Measurements from ENCODE around the gene MYO15A.

MYO15A gene

GRCh38 chr17:18100616-18101015 lies 7.9 kb upstream of the MYO15A start:
- FAIRE-seq (no peak), DNase-seq (ENCODE audit: insufficient read length, low spot score) (no peak)

DNA sequence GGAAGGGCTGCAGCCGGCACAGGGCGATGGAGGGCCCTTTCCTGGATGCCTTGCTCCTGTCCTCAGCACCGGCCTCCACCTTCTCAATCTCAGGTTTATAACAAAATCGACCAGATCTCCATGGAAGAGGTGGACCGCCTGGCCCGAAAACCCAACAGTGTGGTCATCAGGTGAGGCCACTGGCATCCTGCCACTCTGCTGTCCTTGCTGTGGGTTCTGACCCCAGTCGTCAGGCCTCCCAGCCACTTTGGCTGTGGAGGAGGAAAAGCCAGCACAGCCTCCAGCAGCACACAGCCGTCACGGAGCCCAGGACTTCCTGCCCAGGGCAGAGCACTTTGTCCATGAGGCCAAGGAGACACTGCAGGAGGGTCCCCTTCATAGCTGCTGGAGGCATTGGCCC lies 6.7 kb upstream of the MYO15A start:
- FAIRE-seq = no peak
- no peak for DNase-seq (ENCODE audit: insufficient read length, low spot score)

GRCh38 chr17:18102640-18103039 lies 5.9 kb upstream of the MYO15A start:
- FAIRE-seq = no peak
- DNase-seq (ENCODE audit: insufficient read length, low spot score) = no peak

GRCh38 chr17:18105027-18105426 lies 3.5 kb upstream of the MYO15A start:
- FAIRE-seq (no peak), DNase-seq (ENCODE audit: insufficient read length, low spot score) (no peak)

DNA sequence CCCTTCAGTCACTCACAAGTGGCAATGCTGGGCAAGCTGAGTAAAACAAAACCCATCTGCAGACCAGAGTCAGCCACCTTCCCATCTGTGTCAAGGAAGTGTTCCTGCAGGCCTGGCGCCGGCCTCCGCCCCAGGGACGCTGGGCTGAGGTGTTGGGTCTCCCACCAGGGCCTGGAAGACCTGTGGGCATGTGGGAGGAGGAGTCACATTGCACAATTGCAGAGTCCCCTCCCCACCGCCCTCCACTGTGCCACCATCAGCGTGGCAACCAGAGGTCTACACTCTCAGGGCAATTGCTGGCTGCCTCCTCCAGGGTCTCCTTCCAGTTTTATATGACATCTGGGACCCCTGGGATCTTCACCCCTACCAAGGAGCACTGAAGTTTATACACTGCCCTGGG lies 3.0 kb upstream of the MYO15A start:
- DNase-seq (ENCODE audit: insufficient read length, low spot score) (no peak), FAIRE-seq (peak; percentile 40)

GRCh38 chr17:18106211-18106610 lies 2.3 kb upstream of the MYO15A start:
- DNase-seq (ENCODE audit: insufficient read length, low spot score) (no peak), FAIRE-seq (peak; percentile 42)

- DNase-seq (ENCODE audit: insufficient read length, low spot score) = no peak
- no peak for FAIRE-seq
These were observed 1.3 kb upstream of the MYO15A start for GRCh38 chr17:18107061-18107790.

GRCh38 chr17:18107971-18108370 lies 585 bp upstream of the MYO15A start:
- FAIRE-seq (no peak), DNase-seq (ENCODE audit: insufficient read length, low spot score) (no peak)

DNA sequence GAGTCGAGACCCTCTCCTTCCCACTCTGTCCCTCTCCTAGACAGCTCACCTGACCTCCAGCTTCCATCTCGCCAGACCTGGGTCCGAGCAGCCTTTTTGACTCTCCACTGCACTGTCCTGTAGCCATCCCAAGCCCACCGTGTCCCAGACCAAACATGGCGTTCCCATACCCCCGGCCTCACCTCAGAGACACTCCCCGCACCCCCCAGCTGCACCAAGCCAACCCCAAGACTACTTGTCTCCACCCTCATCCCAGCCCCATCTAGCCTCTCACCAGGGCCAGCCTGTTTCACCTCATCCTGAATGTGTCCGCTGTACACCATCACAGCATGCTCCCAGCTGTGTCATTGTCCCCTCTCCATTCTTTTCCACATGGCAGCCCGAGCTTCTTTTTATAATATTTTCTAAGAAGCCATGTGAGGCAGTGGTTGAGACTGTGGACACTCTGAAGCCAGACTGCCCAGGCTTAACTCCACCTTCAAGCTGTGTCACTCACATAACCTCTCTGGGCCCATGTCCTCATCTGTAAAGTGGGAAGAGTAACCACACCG lies 1.5 kb downstream of the MYO15A start:
- DNase-seq (ENCODE audit: insufficient read length, low spot score) = no peak
- no peak for FAIRE-seq

DNA sequence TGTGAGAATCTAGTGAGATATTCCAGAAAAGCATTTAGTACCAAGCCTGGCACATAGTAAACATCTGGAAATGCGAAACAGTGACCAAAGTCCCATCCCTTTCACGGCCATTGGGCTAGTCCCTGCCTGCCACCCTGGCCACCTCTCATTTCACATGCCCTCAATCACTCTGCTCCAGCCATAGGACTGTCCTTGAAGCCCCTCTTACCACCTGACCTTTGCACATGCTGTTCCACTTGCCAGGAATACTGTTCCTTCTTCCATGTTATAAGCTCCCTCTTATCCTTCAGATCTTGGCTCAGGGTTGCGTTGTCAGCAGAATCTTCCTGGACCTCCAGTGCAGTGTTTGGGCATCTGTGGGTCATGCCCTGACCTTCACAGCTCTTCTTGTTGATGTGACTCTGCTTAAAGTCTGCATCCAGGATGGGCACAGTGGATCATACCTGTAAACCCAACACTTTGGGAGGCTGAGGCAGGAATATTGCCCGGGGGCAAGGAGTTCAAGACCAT lies 2.1 kb downstream of the MYO15A start:
- DNase-seq (ENCODE audit: insufficient read length, low spot score) (no peak), FAIRE-seq (peak; percentile 81)

GRCh38 chr17:18111330-18111971 lies 2.9 kb downstream of the MYO15A start:
- FAIRE-seq = peak; percentile 60
- DNase-seq (ENCODE audit: insufficient read length, low spot score) = no peak

- FAIRE-seq (no peak), DNase-seq (ENCODE audit: insufficient read length, low spot score) (no peak)
These were observed 7.0 kb downstream of the MYO15A start for GRCh38 chr17:18115517-18115916.

GRCh38 chr17:18116078-18116477 lies 7.5 kb downstream of the MYO15A start:
- DNase-seq (ENCODE audit: insufficient read length, low spot score) = no peak
- FAIRE-seq = peak; percentile 46

- peak; percentile 62 for FAIRE-seq
- DNase-seq (ENCODE audit: insufficient read length, low spot score) = no peak
These were observed 9.0 kb downstream of the MYO15A start for GRCh38 chr17:18117533-18117932.

DNA sequence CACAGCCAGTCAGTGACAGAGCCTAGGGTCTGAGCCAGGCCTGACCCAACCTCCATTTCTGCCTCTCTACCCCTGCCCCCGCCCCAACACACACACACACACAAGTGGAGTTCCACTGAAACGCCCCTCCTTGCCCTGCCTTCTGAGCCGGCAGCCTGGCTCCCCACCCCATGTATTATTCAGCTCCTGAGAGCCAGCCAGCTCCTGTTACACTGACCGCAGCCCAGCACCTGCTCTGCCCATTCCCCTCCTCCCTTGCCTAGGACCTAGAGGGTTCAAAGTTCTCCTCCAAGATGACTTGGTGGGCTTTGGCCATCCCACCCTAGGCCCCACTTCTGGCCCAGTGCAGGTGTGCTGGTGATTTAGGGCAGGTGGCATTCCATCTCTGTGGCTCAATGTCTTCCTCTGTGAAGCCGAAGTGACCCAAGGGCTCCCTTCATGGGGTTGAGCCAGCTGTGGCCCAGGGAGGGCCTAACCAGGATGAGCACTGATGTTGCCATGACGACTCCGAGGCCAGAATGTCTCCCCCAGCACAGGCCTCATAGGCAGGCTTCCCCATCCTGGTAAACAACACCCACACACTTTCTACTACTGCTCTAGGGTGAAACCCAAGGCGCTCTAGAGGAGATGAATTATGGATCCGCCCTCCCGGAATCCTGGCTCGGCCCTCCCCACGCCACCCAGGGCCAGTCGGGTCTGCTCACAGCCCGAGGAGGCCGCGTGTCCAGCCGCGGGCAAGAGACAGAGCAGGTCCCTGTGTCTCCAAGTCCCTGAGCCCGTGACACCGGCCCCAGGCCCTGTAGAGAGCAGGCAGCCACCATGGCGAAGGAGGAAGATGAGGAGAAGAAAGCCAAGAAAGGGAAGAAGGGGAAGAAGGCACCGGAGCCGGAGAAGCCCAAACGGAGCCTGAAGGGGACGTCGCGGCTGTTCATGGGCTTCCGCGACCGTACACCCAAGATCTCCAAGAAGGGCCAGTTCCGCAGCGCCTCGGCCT lies 9.7 kb downstream of the MYO15A start:
- DNase-seq (ENCODE audit: insufficient read length, low spot score) (no peak), FAIRE-seq (peak; percentile 9)

DNA sequence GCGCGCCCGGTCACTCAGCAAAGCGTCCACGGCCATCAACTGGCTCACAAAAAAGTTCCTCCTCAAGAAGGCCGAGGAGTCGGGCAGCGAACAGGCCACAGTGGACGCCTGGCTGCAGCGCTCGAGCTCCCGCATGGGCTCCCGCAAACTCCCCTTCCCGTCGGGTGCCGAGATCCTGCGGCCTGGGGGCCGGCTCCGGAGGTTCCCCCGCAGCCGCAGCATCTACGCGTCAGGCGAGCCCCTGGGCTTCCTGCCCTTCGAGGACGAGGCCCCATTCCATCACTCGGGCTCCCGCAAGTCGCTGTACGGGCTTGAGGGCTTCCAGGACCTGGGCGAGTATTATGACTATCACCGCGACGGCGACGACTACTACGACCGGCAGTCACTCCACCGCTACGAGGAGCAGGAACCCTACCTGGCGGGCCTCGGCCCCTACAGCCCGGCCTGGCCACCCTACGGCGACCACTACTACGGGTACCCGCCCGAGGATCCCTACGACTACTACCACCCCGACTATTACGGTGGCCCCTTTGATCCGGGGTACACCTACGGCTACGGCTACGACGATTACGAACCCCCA lies 10.7 kb downstream of the MYO15A start:
- no peak for FAIRE-seq
- DNase-seq (ENCODE audit: insufficient read length, low spot score) = no peak

- FAIRE-seq (no peak), DNase-seq (ENCODE audit: insufficient read length, low spot score) (no peak)
These were observed 11.4 kb downstream of the MYO15A start for GRCh38 chr17:18119938-18120337.

DNA sequence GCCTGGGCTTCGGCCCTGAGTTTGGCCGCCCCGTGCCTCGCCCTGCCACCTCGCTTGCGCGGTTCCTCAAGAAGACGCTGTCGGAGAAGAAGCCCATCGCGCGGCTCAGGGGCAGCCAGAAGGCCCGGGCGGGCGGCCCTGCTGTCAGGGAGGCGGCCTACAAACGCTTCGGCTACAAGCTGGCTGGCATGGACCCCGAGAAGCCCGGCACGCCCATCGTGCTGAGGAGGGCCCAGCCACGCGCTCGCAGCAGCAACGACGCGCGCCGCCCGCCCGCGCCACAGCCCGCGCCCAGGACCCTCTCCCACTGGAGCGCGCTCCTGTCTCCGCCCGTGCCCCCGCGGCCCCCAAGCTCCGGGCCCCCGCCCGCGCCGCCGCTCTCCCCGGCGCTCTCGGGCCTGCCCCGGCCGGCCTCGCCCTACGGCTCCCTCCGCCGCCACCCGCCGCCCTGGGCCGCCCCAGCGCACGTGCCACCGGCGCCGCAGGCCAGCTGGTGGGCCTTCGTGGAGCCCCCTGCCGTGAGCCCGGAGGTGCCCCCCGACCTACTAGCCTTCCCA lies 12.0 kb downstream of the MYO15A start:
- FAIRE-seq (no peak), DNase-seq (ENCODE audit: insufficient read length, low spot score) (no peak)

- FAIRE-seq = no peak
- no peak for DNase-seq (ENCODE audit: insufficient read length, low spot score)
These were observed 12.8 kb downstream of the MYO15A start for GRCh38 chr17:18121144-18121910.

Measured in HTR-8/SVneo (cell line).